GM18868 (cell line): ENCODE results near the gene HUS1.
"Not testable (repeated sequence)": the region's sequence is repeated elsewhere in the genome, so short reads cannot be mapped to it uniquely, and the experiment has no call there.

Source experiments
- ATAC-seq: cut with Tn5 transposase; IDR thresholded peaks from one replicate; pipeline ENCODE4 v1.9.1; 2021; ENCODE audit warnings: mild to moderate bottlenecking, moderate library complexity; ENCODE audit not compliant: unreplicated experiment

Gene HUS1

DNA sequence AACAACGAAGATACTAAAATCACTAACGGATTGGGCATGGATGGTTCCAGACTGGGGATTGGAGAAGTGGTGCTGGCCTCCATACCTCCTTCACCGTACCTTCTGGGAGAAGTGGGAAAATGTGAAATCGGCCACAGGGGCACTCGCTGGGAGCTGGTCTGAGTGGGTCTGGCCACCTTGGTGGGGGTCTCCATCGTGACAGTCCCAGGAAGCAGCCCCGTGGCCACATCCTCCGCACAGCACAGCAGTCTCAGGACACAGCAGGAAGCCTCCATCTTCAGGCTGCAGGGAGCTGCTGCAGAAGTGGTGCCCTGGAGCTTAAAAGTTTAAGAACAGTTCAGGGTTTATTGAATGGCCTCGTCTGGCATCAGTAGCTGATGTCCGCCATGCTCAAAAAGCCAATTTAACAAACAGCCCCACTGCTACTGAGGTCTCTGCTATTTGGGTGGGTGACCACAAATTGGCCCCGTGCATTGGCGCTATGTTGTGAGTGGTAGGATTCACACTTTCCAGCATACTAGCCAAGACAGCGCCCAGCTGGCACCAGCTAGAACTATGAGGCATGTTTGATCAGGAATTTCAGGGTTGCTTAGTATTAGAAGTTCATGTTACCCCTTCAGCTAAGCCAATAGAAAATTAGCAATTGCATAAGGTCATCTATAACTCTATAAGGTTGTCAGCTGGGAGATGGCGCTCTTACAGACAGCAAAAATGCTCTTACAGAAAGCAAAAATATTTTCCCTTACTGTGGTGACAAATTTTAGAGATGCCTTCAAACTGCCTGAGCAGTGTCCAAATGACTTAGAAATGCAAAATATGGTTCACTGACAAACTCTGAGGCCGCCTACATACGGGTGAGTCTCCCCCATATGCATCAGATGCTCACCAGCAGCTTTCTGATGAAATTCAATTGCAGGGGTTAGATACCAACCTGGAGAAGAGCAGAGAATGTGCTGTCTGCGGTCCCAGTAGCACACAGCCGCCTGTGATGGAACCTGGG is 48.1 kb downstream of the HUS1 start:
- ATAC-seq, result no peak

GRCh38 chr7:47924266-47924665 is 55.1 kb downstream of the HUS1 start:
- no peak for ATAC-seq

GRCh38 chr7:47923081-47923875 is 56.1 kb downstream of the HUS1 start:
- ATAC-seq, result not testable (repeated sequence)

GRCh38 chr7:47916514-47916913 is 62.9 kb downstream of the HUS1 start:
- ATAC-seq, result not testable (repeated sequence)

GRCh38 chr7:47915616-47915976 is 63.8 kb downstream of the HUS1 start:
- ATAC-seq, result no peak

- ATAC-seq, result no peak
Measured at GRCh38 chr7:47914717-47915615, 64.4 kb downstream of the HUS1 start.
